ENCODE measurements around the gene PIP4K2B. TPM values are rescaled to one million over a fixed set of nuclear protein-coding genes. Genes with fewer than 3 reads are reported as not detected.

PIP4K2B gene
- total and polyA plus RNA-seq, 2 of the 8 experiments (the other 6 are each of a cell fraction or from before 2014, with no cell fraction given) = 21.5 to 57.8 TPM

- TF ChIP-seq CHD7 (IDR thresholded peaks at IDR 0.05; ENCODE audit: insufficient replicate concordance, low read length) (no peak), BCL11A (IDR thresholded peaks at IDR 0.05; ENCODE audit: low read depth in 2 of 2, low read length in 2 of 2) (no peak), JUND (IDR thresholded peaks at IDR 0.05; ENCODE audit: low read length) (no peak)
These were observed 8.2 kb downstream of the PIP4K2B start (continued) for GRCh38 chr17:38791162-38791561.

All from H1 (cell line).